ENCODE results near the gene BNIP3.

- TF ChIP-seq SIN3A (IDR thresholded peaks at IDR 0.05; ENCODE audit: borderline replicate concordance, insufficient read depth, low read length) (no peak), TAF1 (IDR thresholded peaks at IDR 0.05; ENCODE audit: borderline replicate concordance, insufficient read depth, low read length) (no peak)
- TF ChIP-seq, protein P1, sequence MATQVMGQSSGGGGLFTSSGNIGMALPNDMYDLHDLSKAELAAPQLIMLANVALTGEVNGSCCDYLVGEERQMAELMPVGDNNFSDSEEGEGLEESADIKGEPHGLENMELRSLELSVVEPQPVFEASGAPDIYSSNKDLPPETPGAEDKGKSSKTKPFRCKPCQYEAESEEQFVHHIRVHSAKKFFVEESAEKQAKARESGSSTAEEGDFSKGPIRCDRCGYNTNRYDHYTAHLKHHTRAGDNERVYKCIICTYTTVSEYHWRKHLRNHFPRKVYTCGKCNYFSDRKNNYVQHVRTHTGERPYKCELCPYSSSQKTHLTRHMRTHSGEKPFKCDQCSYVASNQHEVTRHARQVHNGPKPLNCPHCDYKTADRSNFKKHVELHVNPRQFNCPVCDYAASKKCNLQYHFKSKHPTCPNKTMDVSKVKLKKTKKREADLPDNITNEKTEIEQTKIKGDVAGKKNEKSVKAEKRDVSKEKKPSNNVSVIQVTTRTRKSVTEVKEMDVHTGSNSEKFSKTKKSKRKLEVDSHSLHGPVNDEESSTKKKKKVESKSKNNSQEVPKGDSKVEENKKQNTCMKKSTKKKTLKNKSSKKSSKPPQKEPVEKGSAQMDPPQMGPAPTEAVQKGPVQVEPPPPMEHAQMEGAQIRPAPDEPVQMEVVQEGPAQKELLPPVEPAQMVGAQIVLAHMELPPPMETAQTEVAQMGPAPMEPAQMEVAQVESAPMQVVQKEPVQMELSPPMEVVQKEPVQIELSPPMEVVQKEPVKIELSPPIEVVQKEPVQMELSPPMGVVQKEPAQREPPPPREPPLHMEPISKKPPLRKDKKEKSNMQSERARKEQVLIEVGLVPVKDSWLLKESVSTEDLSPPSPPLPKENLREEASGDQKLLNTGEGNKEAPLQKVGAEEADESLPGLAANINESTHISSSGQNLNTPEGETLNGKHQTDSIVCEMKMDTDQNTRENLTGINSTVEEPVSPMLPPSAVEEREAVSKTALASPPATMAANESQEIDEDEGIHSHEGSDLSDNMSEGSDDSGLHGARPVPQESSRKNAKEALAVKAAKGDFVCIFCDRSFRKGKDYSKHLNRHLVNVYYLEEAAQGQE (IDR thresholded peaks at IDR 0.05; ENCODE audit: insufficient read depth in 1 of 2, low read depth in 2 of 2, low read length in 2 of 2) = no peak
Measured at GRCh38 chr10:132001238-132001972, 19.7 kb upstream of the BNIP3 start.

Measured in PFSK-1 (cell line).